Measurements from ENCODE around the gene ARHGEF5.

- TF ChIP-seq CTCF (IDR thresholded peaks at IDR 0.05) (no peak), POLR2A (IDR thresholded peaks at IDR 0.05) (no peak)
Measured at GRCh38 chr7:144398291-144398690, 43.1 kb downstream of the ARHGEF5 start.

Data from suprapubic skin (tissue), 3 donors.